SK-N-SH (cell line): ENCODE results near the gene PPA1. TPM values are rescaled to one million over a fixed set of nuclear protein-coding genes. Genes with fewer than 3 reads are reported as not detected.

Experiments
- CTCF ChIA-PET: fragments of 300-600, 350-600 bp; formaldehyde crosslinking; extraction: SDS; loops from one replicate; lab custom pipeline; 2021; lab: Yijun Ruan, JAX
- POLR2A ChIA-PET: fragments of 350-600 bp; sonication (Branson Sonifier 250); formaldehyde crosslinking; extraction: SDS; loops from one replicate; lab custom pipeline; 2020; ENCODE audit warnings: antibody characterized with exemption, inconsistent platforms; lab: Yijun Ruan, JAX
- DNase-seq: peaks from one replicate; pipeline ENCODE4 v3.0.0; 2012
- H2AFZ ChIP-seq: fragments of 200-600 bp; sonication (generic); 2 replicates; pipeline ENCODE4 v1.8.1; 2016; ENCODE audit warnings: antibody characterized with exemption, mild to moderate bottlenecking, low read depth
- H3F3A ChIP-seq: fragments of 200-600 bp; sonication (generic); replicated peaks from 2 replicates; pipeline ENCODE3; 2016; ENCODE audit warnings: antibody characterized with exemption, mild to moderate bottlenecking; ENCODE audit not compliant: insufficient read depth
- H3K27ac ChIP-seq, 2 experiments: fragments of 200-500 bp in 1 of 2; fragments of 200-600 bp in 1 of 2; sonication (Bioruptor generic) in 1 of 2; sonication (generic), shearing (Covaris generic) in 1 of 2; 2 replicates each; pipeline versions ENCODE4 v1.5.1 to v1.6.1; 2014 to 2016; ENCODE audit warnings: low read depth in 2 of 2, inconsistent platforms in 1 of 2, low read length in 1 of 2, mild to moderate bottlenecking in 1 of 2, mixed read lengths in 1 of 2
- H3K27me3 ChIP-seq: fragments of 200-600 bp; sonication (generic), shearing (Covaris generic); 2 replicates; pipeline ENCODE4 v1.6.1; 2016; ENCODE audit warnings: mixed run types; ENCODE audit not compliant: insufficient read depth
- H3K36me3 ChIP-seq, 2 experiments: fragments of 200-500 bp in 1 of 2; fragments of 200-600 bp in 1 of 2; sonication (Bioruptor generic) in 1 of 2; sonication (generic) in 1 of 2; replicated peaks in 1 of 2; 2 replicates each; pipeline versions ENCODE3 to v1.5.1; 2014 to 2016; ENCODE audit warnings: low read length in 1 of 2, mild to moderate bottlenecking in 1 of 2; ENCODE audit not compliant: insufficient read depth in 2 of 2, control insufficient read depth in 1 of 2
- H3K4me1 ChIP-seq, 2 experiments: fragments of 200-500 bp in 1 of 2; fragments of 200-600 bp in 1 of 2; sonication (Bioruptor generic) in 1 of 2; sonication (generic), shearing (Covaris generic) in 1 of 2; 2 replicates each; pipeline versions ENCODE4 v1.5.1 to v1.6.1; 2014 to 2016; ENCODE audit warnings: low read depth in 1 of 2, low read length in 1 of 2, mixed run types in 1 of 2; ENCODE audit not compliant: insufficient read depth in 2 of 2, control insufficient read depth in 1 of 2
- H3K4me2 ChIP-seq: fragments of 200-600 bp; sonication (generic), shearing (Covaris generic); 2 replicates; pipeline ENCODE4 v1.6.1; 2017; ENCODE audit warnings: mixed run types
- H3K4me3 ChIP-seq, 2 experiments: fragments of 200-500 bp in 1 of 2; fragments of 200-600 bp in 1 of 2; sonication (Bioruptor generic) in 1 of 2; sonication (generic), shearing (Covaris generic) in 1 of 2; 2 replicates each; pipeline versions ENCODE4 v1.5.1 to v1.8.1; 2014 to 2016; ENCODE audit warnings: low read depth in 2 of 2, inconsistent platforms in 1 of 2, low read length in 1 of 2, mild to moderate bottlenecking in 1 of 2, mixed read lengths in 1 of 2, moderate library complexity in 1 of 2
- H3K79me2 ChIP-seq: fragments of 200-600 bp; sonication (generic); 2 replicates; pipeline ENCODE4 v1.8.1; 2017; ENCODE audit warnings: mild to moderate bottlenecking; ENCODE audit not compliant: insufficient read depth
- H3K9ac ChIP-seq: fragments of 200-600 bp; sonication (generic); 2 replicates; pipeline ENCODE4 v1.6.1; 2017; ENCODE audit warnings: mixed run types
- H3K9me2 ChIP-seq: fragments of 200-600 bp; sonication (generic); 2 replicates; pipeline ENCODE4 v1.6.1; 2017; ENCODE audit warnings: mixed run types
- H3K9me3 ChIP-seq: fragments of 200-600 bp; sonication (generic); 2 replicates; pipeline ENCODE4 v1.6.1; 2017; ENCODE audit warnings: mixed run types, mild to moderate bottlenecking, moderate library complexity
- H4K20me1 ChIP-seq: fragments of 200-600 bp; sonication (generic); 2 replicates; pipeline ENCODE4 v1.6.1; 2017; ENCODE audit warnings: mild to moderate bottlenecking, mixed run types; ENCODE audit not compliant: insufficient read depth
- ELF1 ChIP-seq: IDR thresholded peaks from 2 replicates; pipeline ENCODE4 v1.4.0; 2012
- FOXJ3 ChIP-seq: sonication (generic); formaldehyde crosslinking; IDR thresholded peaks from 2 replicates; pipeline ENCODE4 v1.5.1; 2020; ENCODE audit warnings: mild to moderate bottlenecking, missing genetic modification reagents
- IRF3 ChIP-seq: fragments of 150-350 bp; IDR thresholded peaks from 2 replicates; pipeline ENCODE4 v1.6.1; 2016; ENCODE audit warnings: mild to moderate bottlenecking, low read depth, low read length
- MXI1 ChIP-seq: IDR thresholded peaks from 2 replicates; pipeline ENCODE4 v1.6.1; 2012; ENCODE audit warnings: mild to moderate bottlenecking, low read depth, low read length, improper control_type of control experiment
- POLR2AphosphoS5 ChIP-seq: IDR thresholded peaks from 2 replicates; pipeline ENCODE4 v1.6.1; 2012; ENCODE audit warnings: low read depth, low read length
- RAD21 ChIP-seq: IDR thresholded peaks from 2 replicates; pipeline ENCODE4 v1.6.1; 2012; ENCODE audit warnings: mild to moderate bottlenecking, low read length
- RCOR1 ChIP-seq: fragments of 150-350 bp; IDR thresholded peaks from 2 replicates; pipeline ENCODE4 v1.6.1; 2017; ENCODE audit warnings: antibody characterized with exemption, low read length
- RXRA ChIP-seq: IDR thresholded peaks from 2 replicates; pipeline ENCODE4 v1.4.0; 2012; ENCODE audit warnings: low read depth, mild to moderate bottlenecking, borderline replicate concordance
- SIN3A ChIP-seq: IDR thresholded peaks from 2 replicates; pipeline ENCODE4 v1.6.1; 2012; ENCODE audit warnings: low read depth, mild to moderate bottlenecking, low read length, moderate library complexity, borderline replicate concordance
- WGBS: methylation state at CpG from one replicate; pipeline ENCODE4 v1.1.6; 2017; ENCODE audit warnings: low lambda C conversion rate; 5-methylcytosine and 5-hydroxymethylcytosine counted together
- polyA plus RNA-seq, 3 experiments: library from polyadenylated mRNA; depleted of rRNA; stranded (reverse); fragments of >200 nt; gene quantifications; 2 replicates each; pipeline ENCODE4 v1.2.3, GENCODE V29; 2012

Gene PPA1
- polyA plus RNA-seq, 1 of the 3 experiments (the other 2 are of a cell fraction), result 125 TPM

DNA sequence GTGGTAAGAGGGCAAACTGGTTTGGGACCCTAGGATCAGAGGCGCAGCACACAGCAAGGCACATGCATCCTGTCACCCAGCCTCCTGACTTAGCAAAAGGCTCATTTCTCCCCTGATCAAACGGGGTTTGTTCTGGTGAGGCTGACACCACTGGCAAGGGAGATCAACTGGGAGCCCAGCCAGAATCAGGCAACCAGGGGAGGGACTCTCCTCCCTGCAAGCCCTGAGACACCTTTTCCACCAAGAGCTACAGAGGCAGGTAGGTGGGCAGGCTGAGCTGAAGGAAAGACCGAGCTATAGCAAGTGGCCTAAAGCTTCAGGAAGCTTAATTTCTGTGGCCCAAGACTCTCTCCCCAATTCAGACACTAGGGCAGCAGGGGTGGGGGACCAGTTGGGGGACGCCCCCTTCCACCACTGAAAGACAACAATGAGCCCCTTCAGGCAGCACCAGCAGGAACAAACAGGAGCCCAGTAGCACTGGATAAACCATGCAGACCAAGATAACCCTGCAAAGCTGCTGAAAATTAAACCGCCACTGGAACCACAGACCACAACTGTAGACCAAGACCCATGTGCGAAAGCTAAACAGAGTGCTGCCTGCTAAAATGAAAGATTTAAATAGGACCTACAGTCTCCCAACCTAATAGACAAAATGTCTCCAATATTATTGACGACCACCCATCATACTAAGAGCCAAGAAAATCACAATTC is 35.8 kb downstream of the PPA1 start (continued):
- no peak for TF ChIP-seq FOXJ3

DNA sequence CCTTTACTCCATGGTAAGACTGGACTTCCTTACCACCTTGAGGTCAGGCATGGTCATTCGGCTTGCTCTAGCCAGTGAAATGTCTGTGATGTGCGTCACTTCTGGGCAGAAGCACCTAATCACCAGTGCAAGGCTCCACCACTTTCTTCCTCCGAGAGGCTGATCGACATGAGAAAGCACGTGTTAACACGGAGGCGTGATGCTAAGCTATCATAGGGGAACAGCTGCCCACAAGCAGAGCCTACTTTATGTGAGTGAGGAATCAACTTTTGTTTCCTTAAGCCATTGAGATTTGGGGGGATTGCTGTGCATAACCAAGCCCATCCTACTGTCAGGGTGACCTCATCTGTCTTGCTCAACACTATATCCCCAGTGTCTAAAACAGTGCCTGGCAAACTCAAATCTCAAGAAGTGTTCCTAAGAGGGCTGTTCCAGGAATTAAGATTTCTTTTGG is 39.8 kb downstream of the PPA1 start:
- Histone ChIP-seq H3K36me3 (peaks cover 0 to 5% of the 10 kb centered on the region in 2 experiments), H3K9me3 (no peaks in the 10 kb centered on the region), H3K27me3 (no peaks in the 10 kb centered on the region), H3F3A (peaks cover 29% of the 10 kb centered on the region), H3K79me2 (no peaks in the 10 kb centered on the region), H4K20me1 (no peaks in the 10 kb centered on the region), H3K4me2 (no peak overlapping the region), H3K9ac (no peak overlapping the region), H3K9me2 (no peaks in the 10 kb centered on the region), H3K27ac (peak overlapping the region in 1 of 2 experiments; percentile 72; a peak in 1 of 4 replicates), H3K4me3 (no peak overlapping the region), H3K4me1 (peaks cover 10 to 25% of the 10 kb centered on the region in 2 experiments), H2AFZ (no peak overlapping the region)
- CTCF ChIA-PET, result interaction anchor here (0.7 to 1.6 kb wide), 5 partner anchors 22 to 171 kb away, joined by 3 to 4 read pairs (median 3); no protein-coding TSS in a partner anchor
- POLR2A ChIA-PET, result no interaction called here
- no peak for DNase-seq
- WGBS, result 99% methylated on average over 7 of the region's 7 CpGs
- no peak for TF ChIP-seq ELF1
- TF ChIP-seq RAD21, result no peak
- no peak for TF ChIP-seq RCOR1
- TF ChIP-seq IRF3, result no peak
- no peak for TF ChIP-seq SIN3A

- no peaks in the 10 kb centered on the region for H3K36me3 ChIP-seq
- TF ChIP-seq RXRA (0 out of 2 replicates have a peak, but pooled peaks have one; percentile 2), MXI1 (peak; percentile 67; the same call in 1 of the 2 replicates), POLR2AphosphoS5 (no peak)
- TF ChIP-seq, all 33 proteins: peak for 2
- CTCF ChIA-PET, result interaction anchor here (0.7 to 1.6 kb wide), 5 partner anchors 21 to 189 kb away, joined by 3 to 4 read pairs (median 3); no protein-coding TSS in a partner anchor
- Histone ChIP-seq H4K20me1 (no peaks in the 10 kb centered on the region), H2AFZ (0 out of 2 replicates have a peak overlapping the region, but pooled peaks have one; percentile 43), H3K4me1 (peaks cover 10 to 25% of the 10 kb centered on the region in 2 experiments), H3K4me3 (no peak overlapping the region), H3K27ac (peak overlapping the region; percentile 68 to 75), H3K4me2 (peak overlapping the region; percentile 43; the same call in 1 of the 2 replicates), H3K9me3 (no peaks in the 10 kb centered on the region), H3F3A (peaks cover 29% of the 10 kb centered on the region), H3K79me2 (no peaks in the 10 kb centered on the region), H3K9me2 (no peaks in the 10 kb centered on the region), H3K9ac (no peak overlapping the region), H3K27me3 (no peaks in the 10 kb centered on the region)
- WGBS, result 67% methylated on average over 5 of the region's 5 CpGs
- DNase-seq, result no peak
- POLR2A ChIA-PET, result no interaction called here
These were observed 40.8 kb downstream of the PPA1 start for GRCh38 chr10:70192326-70192968.
